ENCODE data around the gene SLC35C1. TPM values are rescaled to one million over a fixed set of nuclear protein-coding genes. Genes with fewer than 3 reads are reported as not detected.

The SLC35C1 gene
- total RNA-seq, 4 donors from 2014 or later = 23.6 to 68.6 (median 28.2) TPM

GRCh38 chr11:45801723-45802315, 3.1 kb upstream of the SLC35C1 start:
- WGBS, 2 donors = 53 to 66% methylated on average over 2 of the region's 2 CpGs
- Histone ChIP-seq H3K4me1 (peaks cover 19 to 45% (median 23%) of the 10 kb centered on the region in 3 donors), H3K27me3 (no peaks in the 10 kb centered on the region), H3K4me3 (no peak overlapping the region), H3K27ac (peak overlapping the region; percentile 57 to 98 (median 95)), H3K36me3 (no peaks in the 10 kb centered on the region), H3K9me3 (no peaks in the 10 kb centered on the region)
- DNase-seq = no peak
- TF ChIP-seq POLR2A (IDR thresholded peaks at IDR 0.05) = no peak
- TF ChIP-seq CTCF (IDR thresholded peaks at IDR 0.05) = no peak
- intact Hi-C loops (cut with DNase I) = no loop called here

DNA sequence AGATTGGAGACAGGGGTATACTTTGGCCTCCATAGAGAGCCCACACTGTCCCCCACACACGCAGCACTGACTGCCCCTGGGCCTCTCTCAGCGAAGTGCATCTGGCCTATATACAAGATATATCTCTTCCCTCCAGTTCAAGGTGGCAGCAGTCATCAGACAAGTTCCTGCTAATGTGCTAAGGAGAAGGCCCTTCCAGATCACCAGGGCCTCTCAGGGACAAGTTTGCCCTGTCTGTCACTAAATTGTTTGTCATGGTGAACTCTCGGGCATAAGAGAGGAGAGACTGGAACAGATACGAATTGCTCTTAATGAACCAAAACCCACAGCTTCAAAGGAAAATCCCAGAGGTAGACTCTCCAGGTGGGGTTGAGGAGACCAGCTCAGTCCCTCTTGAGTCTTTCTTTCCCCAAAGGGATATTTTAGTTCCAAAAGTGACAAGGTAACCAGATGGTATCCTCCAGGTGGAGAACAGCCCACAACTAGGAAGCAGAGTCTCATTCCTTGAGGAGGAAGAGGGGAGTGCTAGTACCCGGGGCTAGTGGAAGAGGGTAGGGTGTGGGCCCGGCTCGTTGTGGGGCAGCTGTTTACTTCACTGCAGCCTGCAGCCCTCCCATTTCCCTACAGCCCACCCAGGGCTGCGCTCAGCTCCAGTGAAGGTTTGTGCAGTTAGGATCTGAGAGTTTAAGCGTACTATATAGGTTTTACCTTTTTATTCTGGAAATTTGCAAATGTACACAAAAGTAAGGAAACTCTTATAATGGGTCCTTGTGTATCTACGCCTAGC, 2.2 kb upstream of the SLC35C1 start:
- intact Hi-C loops (cut with DNase I) = no loop called here
- H3K36me3 ChIP-seq = peaks cover 0 to under 1% (median 0%) of the 10 kb centered on the region in 3 donors
- 88% methylated on average over 9 to 10 of the region's 10 CpGs for WGBS, 2 donors
- peaks cover 28 to 54% (median 32%) of the 10 kb centered on the region in 3 donors for H3K4me1 ChIP-seq
- H3K27me3 ChIP-seq = no peaks in the 10 kb centered on the region
- no peaks in the 10 kb centered on the region for H3K9me3 ChIP-seq
- peak overlapping the region; percentile 57 to 98 (median 95) for H3K27ac ChIP-seq
- TF ChIP-seq CTCF (IDR thresholded peaks at IDR 0.05) = no peak
- TF ChIP-seq POLR2A (IDR thresholded peaks at IDR 0.05) = no peak
- no peak for DNase-seq
- no peak overlapping the region for H3K4me3 ChIP-seq

GRCh38 chr11:45803971-45804760, 783 bp upstream of the SLC35C1 start:
- WGBS, 2 donors = 0 to 2% methylated on average over 24 to 26 of the region's 70 CpGs
- intact Hi-C loops (cut with DNase I) = no loop called here
- H3K27me3 ChIP-seq = no peaks in the 10 kb centered on the region

DNA sequence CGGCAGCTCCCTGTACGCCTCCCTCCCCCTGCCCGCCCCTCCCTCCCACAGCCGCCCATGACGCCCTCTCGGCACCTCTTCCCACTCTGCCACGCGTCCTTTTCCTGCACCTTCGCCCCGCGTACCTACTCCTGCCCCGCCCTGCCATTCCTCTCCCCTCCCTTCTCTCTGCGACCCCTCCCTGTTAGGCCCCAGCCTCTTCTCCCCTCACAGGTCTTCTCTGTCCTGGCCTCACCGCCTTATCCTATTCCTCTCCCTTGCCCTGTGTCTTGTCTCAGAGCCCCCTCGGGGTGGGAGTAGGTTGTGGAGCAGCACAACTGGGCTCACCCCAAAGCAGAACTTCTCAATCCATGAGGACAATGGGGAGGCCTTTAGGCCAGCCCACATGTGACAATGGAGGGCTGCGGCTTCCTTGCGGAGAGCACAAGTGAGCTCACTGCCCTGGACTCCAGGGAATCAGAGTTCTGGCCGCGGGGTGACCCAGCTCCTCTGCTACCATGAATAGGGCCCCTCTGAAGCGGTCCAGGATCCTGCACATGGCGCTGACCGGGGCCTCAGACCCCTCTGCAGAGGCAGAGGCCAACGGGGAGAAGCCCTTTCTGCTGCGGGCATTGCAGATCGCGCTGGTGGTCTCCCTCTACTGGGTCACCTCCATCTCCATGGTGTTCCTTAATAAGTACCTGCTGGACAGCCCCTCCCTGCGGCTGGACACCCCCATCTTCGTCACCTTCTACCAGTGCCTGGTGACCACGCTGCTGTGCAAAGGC, 539 bp downstream of the SLC35C1 start:
- H3K4me3 ChIP-seq = peak overlapping the region; percentile 63 to 91 (median 84)
- TF ChIP-seq CTCF (IDR thresholded peaks at IDR 0.05) = no peak
- TF ChIP-seq POLR2A (IDR thresholded peaks at IDR 0.05) = no peak
- no peaks in the 10 kb centered on the region for H3K9me3 ChIP-seq
- WGBS, 2 donors = 0 to 24% methylated on average over 10 to 20 of the region's 29 CpGs
- peaks cover 31 to 79% (median 35%) of the 10 kb centered on the region in 3 donors for H3K4me1 ChIP-seq
- H3K36me3 ChIP-seq = peaks cover 0 to 28% (median 3%) of the 10 kb centered on the region in 3 donors
- H3K27ac ChIP-seq = peak overlapping the region; percentile 93 to 98 (median 96)
- H3K27me3 ChIP-seq = no peaks in the 10 kb centered on the region
- intact Hi-C loops (cut with DNase I) = no loop called here
- DNase-seq = peak; percentile 46

More at GRCh38 chr11:45803971-45804760, 783 bp upstream of the SLC35C1 start:
- H3K4me3 ChIP-seq = peak overlapping the region; percentile 63 to 91 (median 84)
- DNase-seq = no peak
- H3K27ac ChIP-seq = peak overlapping the region; percentile 93 to 98 (median 96)
- H3K9me3 ChIP-seq = no peaks in the 10 kb centered on the region
- TF ChIP-seq CTCF (IDR thresholded peaks at IDR 0.05) (no peak), POLR2A (IDR thresholded peaks at IDR 0.05) (peak in 1 of 4 donors; percentile 46)
- peaks cover 31 to 69% (median 35%) of the 10 kb centered on the region in 3 donors for H3K4me1 ChIP-seq
- peaks cover 0 to 15% (median 0%) of the 10 kb centered on the region in 3 donors for H3K36me3 ChIP-seq
